Loucy (cell line): Measurements from ENCODE around the gene HHLA2.

Experiments used
- H2AFZ ChIP-seq: fragments of 200-600 bp; sonication (generic); 2 replicates; pipeline ENCODE4 v1.6.0; 2016; ENCODE audit warnings: antibody characterized with exemption, mild to moderate bottlenecking, low read length, moderate library complexity
- H3F3A ChIP-seq: fragments of 200-600 bp; 2 replicates; pipeline ENCODE4 v1.6.0; 2016; ENCODE audit warnings: antibody characterized with exemption, low read depth, mild to moderate bottlenecking
- H3K27me3 ChIP-seq: fragments of 200-600 bp; sonication (generic); 2 replicates; pipeline ENCODE4 v1.6.1; 2014; ENCODE audit warnings: low read length, mild to moderate bottlenecking; ENCODE audit not compliant: insufficient read depth, poor library complexity, severe bottlenecking
- H3K36me3 ChIP-seq: fragments of 200-600 bp; sonication (generic); 2 replicates; pipeline ENCODE4 v1.6.1; 2016; ENCODE audit warnings: low read length; ENCODE audit not compliant: insufficient read depth
- H3K4me1 ChIP-seq: fragments of 200-600 bp; sonication (generic); 2 replicates; pipeline ENCODE4 v1.5.1; 2014; ENCODE audit warnings: low read length, mild to moderate bottlenecking; ENCODE audit not compliant: insufficient read depth, poor library complexity, severe bottlenecking
- H3K4me2 ChIP-seq: fragments of 200-600 bp; sonication (generic); 2 replicates; pipeline ENCODE4 v1.6.0; 2014; ENCODE audit warnings: antibody characterized with exemption, low read length, low read depth, mild to moderate bottlenecking; ENCODE audit not compliant: poor library complexity, severe bottlenecking
- H3K4me3 ChIP-seq: fragments of 200-600 bp; sonication (generic); 2 replicates; pipeline ENCODE4 v1.5.1; 2014; ENCODE audit warnings: low read length, mild to moderate bottlenecking, mixed read lengths; ENCODE audit not compliant: poor library complexity, severe bottlenecking
- H3K79me2 ChIP-seq: fragments of 200-600 bp; sonication (generic); 2 replicates; pipeline ENCODE4 v1.6.1; 2014; ENCODE audit warnings: low read length; ENCODE audit not compliant: insufficient read depth
- H3K9ac ChIP-seq: fragments of 200-600 bp; sonication (generic); 2 replicates; pipeline ENCODE4 v1.6.0; 2014; ENCODE audit warnings: mild to moderate bottlenecking, low read depth, low read length, moderate library complexity; ENCODE audit not compliant: poor library complexity, severe bottlenecking
- H3K9me2 ChIP-seq: fragments of 200-600 bp; sonication (generic); replicated peaks from 2 replicates; pipeline ENCODE4 v1.6.1; 2016; ENCODE audit warnings: low read depth, low read length, mixed read lengths
- H3K9me3 ChIP-seq: fragments of 200-600 bp; sonication (generic); 2 replicates; pipeline ENCODE4 v1.6.1; 2014; ENCODE audit warnings: mild to moderate bottlenecking, antibody characterized with exemption, low read length, low read depth; ENCODE audit not compliant: insufficient read depth
- H4K20me1 ChIP-seq: fragments of 200-600 bp; sonication (generic); 2 replicates; pipeline ENCODE4 v1.6.0; 2014; ENCODE audit warnings: antibody characterized with exemption, low read length, mild to moderate bottlenecking; ENCODE audit not compliant: insufficient read depth, poor library complexity, severe bottlenecking
- CTCF ChIP-seq: fragments of 200-600 bp; sonication (generic); conservative IDR thresholded peaks from 2 replicates; pipeline ENCODE4 v1.5.1; 2014; ENCODE audit warnings: mild to moderate bottlenecking, antibody characterized with exemption, low read length
- EZH2phosphoT487 ChIP-seq: fragments of 200-600 bp; IDR thresholded peaks from 2 replicates; pipeline ENCODE4 v1.6.1; 2018; ENCODE audit warnings: antibody characterized with exemption, mild to moderate bottlenecking, moderate library complexity, borderline replicate concordance

The HHLA2 gene

DNA sequence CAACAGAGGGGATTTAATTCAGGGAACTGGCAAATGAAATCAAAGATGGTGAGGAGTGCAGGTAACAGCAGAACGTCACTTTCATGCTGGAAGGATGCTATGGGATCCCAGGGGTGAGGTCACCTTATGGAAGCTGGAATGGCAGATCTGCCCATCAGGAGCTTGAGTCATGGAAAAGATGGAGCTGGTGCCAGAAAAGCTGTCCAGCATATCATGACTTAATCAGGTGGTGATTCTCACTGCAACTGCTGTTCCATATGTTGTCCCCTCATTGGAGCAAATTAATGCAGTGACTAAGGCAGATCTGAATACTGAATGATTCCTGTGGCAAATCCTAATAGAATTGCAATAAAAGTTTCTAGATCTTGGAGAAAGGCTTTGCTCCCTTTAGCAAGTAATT is 38.4 kb downstream of the HHLA2 start:
- no peaks in the 10 kb centered on the region for H3K36me3 ChIP-seq
- TF ChIP-seq EZH2phosphoT487: no peak
- TF ChIP-seq CTCF: no peak
- no peak overlapping the region for H3K4me3 ChIP-seq
- H2AFZ ChIP-seq: no peak overlapping the region
- no peaks in the 10 kb centered on the region for H3K79me2 ChIP-seq
- H3K9me3 ChIP-seq: no peaks in the 10 kb centered on the region
- H3K4me2 ChIP-seq: no peak overlapping the region
- peaks cover 5% of the 10 kb centered on the region for H3K4me1 ChIP-seq
- no peaks in the 10 kb centered on the region for H3F3A ChIP-seq
- no peak overlapping the region for H3K9ac ChIP-seq
- no peaks in the 10 kb centered on the region for H4K20me1 ChIP-seq
- no peaks in the 10 kb centered on the region for H3K9me2 ChIP-seq
- H3K27me3 ChIP-seq: no peaks in the 10 kb centered on the region

GRCh38 chr3:108338901-108339545 is 42.7 kb downstream of the HHLA2 start:
- H3K4me2 ChIP-seq: no peak overlapping the region
- TF ChIP-seq CTCF (no peak), EZH2phosphoT487 (no peak)
- no peaks in the 10 kb centered on the region for H3K9me3 ChIP-seq
- peaks cover 13% of the 10 kb centered on the region for H3K4me1 ChIP-seq
- no peaks in the 10 kb centered on the region for H3F3A ChIP-seq
- no peak overlapping the region for H3K4me3 ChIP-seq
- H3K27me3 ChIP-seq: no peaks in the 10 kb centered on the region
- H3K9ac ChIP-seq: no peak overlapping the region
- no peak overlapping the region for H2AFZ ChIP-seq
- H3K79me2 ChIP-seq: no peaks in the 10 kb centered on the region
- no peaks in the 10 kb centered on the region for H3K36me3 ChIP-seq
- no peaks in the 10 kb centered on the region for H3K9me2 ChIP-seq
- no peaks in the 10 kb centered on the region for H4K20me1 ChIP-seq

- Histone ChIP-seq H3K79me2 (no peaks in the 10 kb centered on the region), H3K9me3 (no peaks in the 10 kb centered on the region), H2AFZ (no peak overlapping the region), H3K9me2 (no peaks in the 10 kb centered on the region), H4K20me1 (no peaks in the 10 kb centered on the region), H3K4me1 (peaks cover 20% of the 10 kb centered on the region), H3K36me3 (no peaks in the 10 kb centered on the region), H3F3A (no peaks in the 10 kb centered on the region), H3K4me3 (no peak overlapping the region), H3K27me3 (no peaks in the 10 kb centered on the region), H3K9ac (no peak overlapping the region), H3K4me2 (no peak overlapping the region)
- TF ChIP-seq EZH2phosphoT487 (no peak), CTCF (no peak)
Measured at GRCh38 chr3:108341911-108342310, 45.6 kb downstream of the HHLA2 start.
